ENCODE results near the gene PPP1R11.

The PPP1R11 gene

GRCh38 chr6:30062471-30063178, 4.4 kb upstream of the PPP1R11 start:
- no peak for DNase-seq

GRCh38 chr6:30063315-30063714, 3.7 kb upstream of the PPP1R11 start:
- DNase-seq: no peak

GRCh38 chr6:30066082-30066481, 916 bp upstream of the PPP1R11 start:
- no peak for DNase-seq

- no peak for DNase-seq
Observed at GRCh38 chr6:30067460-30068139, 602 bp downstream of the PPP1R11 start.

- DNase-seq: no peak
Observed at GRCh38 chr6:30071081-30071818, 4.3 kb downstream of the PPP1R11 start.

GRCh38 chr6:30071858-30072257, 4.9 kb downstream of the PPP1R11 start:
- DNase-seq: no peak

- no peak for DNase-seq
Observed at GRCh38 chr6:30073489-30074235, 6.7 kb downstream of the PPP1R11 start.

GRCh38 chr6:30074331-30075093, 7.5 kb downstream of the PPP1R11 start:
- DNase-seq: peak in 1 of 2 experiments; percentile 28

- DNase-seq: peak in 1 of 2 experiments; percentile 30
Observed at GRCh38 chr6:30075094-30075789, 8.2 kb downstream of the PPP1R11 start, which contains the start of gene RNF39. TSS of gene RNF39 (minus strand) at chr6:30075769. CDS start at chr6:30075585, 184 bp downstream.

- peak in 1 of 2 experiments; percentile 24 for DNase-seq
Observed at GRCh38 chr6:30075790-30076732, 9.1 kb downstream of the PPP1R11 start.

GRCh38 chr6:30077218-30077617, 10.2 kb downstream of the PPP1R11 start:
- DNase-seq: no peak

- DNase-seq: no peak
Observed at GRCh38 chr6:30087876-30088275, 20.9 kb downstream of the PPP1R11 start.

GRCh38 chr6:30091577-30092381, 24.8 kb downstream of the PPP1R11 start:
- DNase-seq: no peak

GRCh38 chr6:30092852-30093543, 26.0 kb downstream of the PPP1R11 start:
- no peak for DNase-seq

GRCh38 chr6:30093951-30094661, 27.1 kb downstream of the PPP1R11 start:
- no peak for DNase-seq

GRCh38 chr6:30096829-30097228, 29.8 kb downstream of the PPP1R11 start:
- DNase-seq: no peak

GRCh38 chr6:30097902-30098768, 31.1 kb downstream of the PPP1R11 start:
- DNase-seq: no peak

All from NCI-H526 (cell line).